ENCODE data around the gene SBK1. TPM values are rescaled to one million over a fixed set of nuclear protein-coding genes. Genes with fewer than 3 reads are reported as not detected.

The SBK1 gene
- total RNA-seq, 1 experiment from 2014 or later, result 19.2 TPM

- H3K79me2 ChIP-seq (ENCODE audit: insufficient read depth, low read length), result no peaks in the 10 kb centered on the region
- H3K4me3 ChIP-seq (replicated peaks in 1 of 2; ENCODE audit: low read depth in 1 of 2, low read length in 2 of 2), result no peak overlapping the region
- H3K9ac ChIP-seq (ENCODE audit: low read length), result no peak overlapping the region
- ATAC-seq (no peak), DNase-seq (ENCODE audit: low read depth, low spot score) (no peak)
- ChIA-PET POLR2A (no interaction called here), RAD21 (ENCODE audit: low non-redundant PET in 1 of 2, low total read pairs in 2 of 2, uncharacterized antibody in 2 of 2, unreplicated experiment in 2 of 2) (no interaction called here), CTCF (no interaction called here)
- H3K9me3 ChIP-seq (ENCODE audit: control insufficient read depth in 1 of 2, insufficient read depth in 1 of 2, low read depth in 1 of 2, low read length in 2 of 2), result no peaks in the 10 kb centered on the region
- no peak overlapping the region for H3K4me2 ChIP-seq (ENCODE audit: low read length)
- no peaks in the 10 kb centered on the region for H4K20me1 ChIP-seq (ENCODE audit: insufficient read depth)
- H3K4me1 ChIP-seq (ENCODE audit: control insufficient read depth in 1 of 2, insufficient read depth in 2 of 2, low read length in 2 of 2), result no peaks in the 10 kb centered on the region
- H3K27ac ChIP-seq (ENCODE audit: low read depth, low read length), result no peak overlapping the region
- TF ChIP-seq REST (IDR thresholded peaks at IDR 0.05; ENCODE audit: low read depth), result no peak
- TF ChIP-seq ZBTB33 (IDR thresholded peaks at IDR 0.05; ENCODE audit: extremely low read depth, insufficient replicate concordance, low read length), result no peak
- no peak for TF ChIP-seq JUND (IDR thresholded peaks at IDR 0.05)
- TF ChIP-seq EZH2phosphoT487 (IDR thresholded peaks at IDR 0.05; ENCODE audit: borderline replicate concordance), result no peak
- no peak for TF ChIP-seq SIN3A (IDR thresholded peaks at IDR 0.05; ENCODE audit: low read depth)
- no peak for TF ChIP-seq FOSL1 (IDR thresholded peaks at IDR 0.05; ENCODE audit: low read depth)
- TF ChIP-seq TCF7L2 (IDR thresholded peaks at IDR 0.05; ENCODE audit: borderline replicate concordance, extremely low read depth, insufficient read depth, insufficient read length), result no peak
- no peak for TF ChIP-seq SP1 (IDR thresholded peaks at IDR 0.05; ENCODE audit: low read depth)
- no peak for TF ChIP-seq ZNF274 (IDR thresholded peaks at IDR 0.05; ENCODE audit: low read depth, low read length)
- no peak for TF ChIP-seq EGR1 (IDR thresholded peaks at IDR 0.05; ENCODE audit: low read depth)
- no peak for TF ChIP-seq ZFX (IDR thresholded peaks at IDR 0.05)
- no peak for TF ChIP-seq CEBPB (IDR thresholded peaks at IDR 0.05; ENCODE audit: low read depth)
- no peak for TF ChIP-seq RAD21 (IDR thresholded peaks at IDR 0.05; ENCODE audit: low read depth)
- TF ChIP-seq SRF (IDR thresholded peaks at IDR 0.05; ENCODE audit: low read depth), result no peak
- no peak for TF ChIP-seq ELF1 (IDR thresholded peaks at IDR 0.05; ENCODE audit: borderline replicate concordance, low read depth)
- BruUV-seq (replicated peaks), result no TSS peak
- no peaks in the 10 kb centered on the region for H3K9me2 ChIP-seq (ENCODE audit: insufficient read depth)
- H2AFZ ChIP-seq (ENCODE audit: low read depth, low read length, poor library complexity, severe bottlenecking), result no peak overlapping the region
- no peaks in the 10 kb centered on the region; a peak in 1 of 4 replicates for H3K36me3 ChIP-seq (ENCODE audit: control insufficient read depth in 1 of 2, insufficient read depth in 2 of 2, low read length in 2 of 2)
- intact Hi-C loops (cut with micrococcal nuclease), result no loop called here
- H3K27me3 ChIP-seq (ENCODE audit: insufficient read depth, low read length), result no peaks in the 10 kb centered on the region
These were observed 8.0 kb downstream of the SBK1 start for GRCh38 chr16:28300327-28300726.

Measured in HCT116 (cell line).